Measurements from ENCODE around the gene HBEGF.

Gene HBEGF

GRCh38 chr5:140372971-140373487 is 26.6 kb upstream of the HBEGF start:
- Histone ChIP-seq H3K4me2 (peak overlapping the region in 3 of 11 experiments; percentile 33 to 58 (median 35); a peak in 6 of 22 replicates), H3K36me3 (no peaks in the 10 kb centered on the region), H3K9ac (peak overlapping the region in 2 of 11 experiments; percentile 1 to 37; a peak in 1 of 22 replicates), H3K9me3 (replicated peaks in 1 of 11) (no peaks in the 10 kb centered on the region), H3K4me1 (peaks cover 0 to 9% (median 6%) of the 10 kb centered on the region in 10 experiments; a peak in 9 of 20 replicates), H3K27me3 (no peaks in the 10 kb centered on the region), H3K4me3 (no peak overlapping the region), H4K20me1 (no peaks in the 10 kb centered on the region), H3K27ac (peak overlapping the region in 1 of 11 experiments; percentile 33; a peak in 2 of 22 replicates)
- TF ChIP-seq Cebpa-rat (IDR thresholded peaks at IDR 0.05): no peak

- Histone ChIP-seq H3K9me3 (replicated peaks in 1 of 11) (no peaks in the 10 kb centered on the region), H3K36me3 (no peaks in the 10 kb centered on the region), H4K20me1 (no peaks in the 10 kb centered on the region), H3K27me3 (no peaks in the 10 kb centered on the region), H3K4me2 (no peak overlapping the region), H3K4me3 (no peak overlapping the region), H3K27ac (no peak overlapping the region), H3K4me1 (peaks cover 0 to 9% (median 6%) of the 10 kb centered on the region in 10 experiments; a peak in 9 of 20 replicates), H3K9ac (no peak overlapping the region)
- no peak for TF ChIP-seq Cebpa-rat (IDR thresholded peaks at IDR 0.05)
Observed at GRCh38 chr5:140371356-140372151, 25.2 kb upstream of the HBEGF start.

- no peak overlapping the region for H3K27ac ChIP-seq
- no peaks in the 10 kb centered on the region for H3K9me3 ChIP-seq (replicated peaks in 1 of 11)
- H3K36me3 ChIP-seq: no peaks in the 10 kb centered on the region
- no peak overlapping the region for H3K9ac ChIP-seq
- no peak overlapping the region for H3K4me2 ChIP-seq
- no peak overlapping the region for H3K4me3 ChIP-seq
- H3K4me1 ChIP-seq: peaks cover under 1 to 25% (median 18%) of the 10 kb centered on the region in 10 experiments; a peak in 13 of 20 replicates
- no peaks in the 10 kb centered on the region for H3K27me3 ChIP-seq
- H4K20me1 ChIP-seq: no peaks in the 10 kb centered on the region; a peak in 1 of 22 replicates
- TF ChIP-seq Cebpa-rat (IDR thresholded peaks at IDR 0.05): no peak
Observed at GRCh38 chr5:140367256-140368013, 21.0 kb upstream of the HBEGF start.

DNA sequence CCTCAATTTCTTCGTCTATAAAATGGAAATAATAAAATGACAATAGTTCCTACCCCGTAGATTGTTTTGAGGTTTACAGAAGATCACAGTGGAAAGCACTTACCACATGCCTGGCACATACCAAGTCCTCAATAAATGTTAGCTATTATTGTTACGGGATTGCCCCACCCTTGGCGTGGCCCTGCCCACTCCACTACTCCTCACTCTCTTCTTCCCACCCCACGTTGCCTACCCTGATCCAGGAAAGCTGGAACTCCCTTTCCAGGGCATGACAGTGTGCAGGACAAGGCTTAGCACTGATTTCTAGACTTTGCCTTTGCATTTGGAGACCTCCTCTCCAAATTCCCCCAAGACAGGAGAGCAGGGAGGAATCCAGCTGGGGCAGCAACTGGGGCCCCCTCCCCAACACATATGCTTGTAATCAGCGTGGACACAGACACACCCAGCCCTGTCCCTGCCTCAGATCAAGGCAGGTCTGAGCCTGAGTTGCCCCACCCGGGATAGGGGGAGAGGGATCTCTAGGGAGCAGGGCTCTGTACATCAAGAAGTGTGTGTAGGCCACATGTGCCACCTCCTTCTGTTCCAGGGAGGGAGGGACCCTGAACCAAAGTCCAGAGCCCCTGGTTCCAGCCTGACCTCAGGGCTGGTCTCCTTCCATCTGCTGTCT is 20.3 kb upstream of the HBEGF start:
- H3K9ac ChIP-seq: no peak overlapping the region
- no peak for TF ChIP-seq Cebpa-rat (IDR thresholded peaks at IDR 0.05)
- H3K4me2 ChIP-seq: no peak overlapping the region
- H3K27ac ChIP-seq: no peak overlapping the region
- H4K20me1 ChIP-seq: no peaks in the 10 kb centered on the region; a peak in 1 of 22 replicates
- H3K27me3 ChIP-seq: no peaks in the 10 kb centered on the region
- peaks cover 0 to 25% (median 18%) of the 10 kb centered on the region in 10 experiments; a peak in 13 of 20 replicates for H3K4me1 ChIP-seq
- H3K9me3 ChIP-seq (replicated peaks in 1 of 11): no peaks in the 10 kb centered on the region
- no peak overlapping the region for H3K4me3 ChIP-seq
- no peaks in the 10 kb centered on the region for H3K36me3 ChIP-seq

DNA sequence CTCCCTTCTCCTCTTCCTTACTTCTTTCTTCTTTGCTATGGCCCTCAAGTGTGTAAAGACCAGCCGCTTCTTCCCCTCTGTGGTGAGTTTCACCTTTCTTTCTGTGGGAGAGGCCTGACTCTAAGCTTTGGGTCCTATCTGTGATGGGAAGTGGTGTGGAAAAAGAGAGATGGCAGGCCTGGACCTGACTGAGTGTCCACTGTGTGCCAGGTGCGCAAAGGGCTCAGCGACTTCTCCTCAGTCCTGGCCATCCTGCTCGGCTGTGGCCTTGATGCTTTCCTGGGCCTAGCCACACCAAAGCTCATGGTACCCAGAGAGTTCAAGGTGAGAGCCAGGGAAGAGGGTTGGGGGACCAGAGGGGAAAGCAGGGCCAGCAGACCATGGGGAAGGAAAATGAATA is 19.5 kb upstream of the HBEGF start:
- Histone ChIP-seq H3K36me3 (no peaks in the 10 kb centered on the region), H3K9me3 (replicated peaks in 1 of 11) (no peaks in the 10 kb centered on the region), H4K20me1 (no peaks in the 10 kb centered on the region; a peak in 1 of 22 replicates), H3K27me3 (no peaks in the 10 kb centered on the region), H3K4me3 (no peak overlapping the region), H3K4me1 (peaks cover 0 to 25% (median 18%) of the 10 kb centered on the region in 10 experiments; a peak in 13 of 20 replicates), H3K27ac (no peak overlapping the region), H3K4me2 (no peak overlapping the region), H3K9ac (no peak overlapping the region)
- TF ChIP-seq Cebpa-rat (IDR thresholded peaks at IDR 0.05): no peak

DNA sequence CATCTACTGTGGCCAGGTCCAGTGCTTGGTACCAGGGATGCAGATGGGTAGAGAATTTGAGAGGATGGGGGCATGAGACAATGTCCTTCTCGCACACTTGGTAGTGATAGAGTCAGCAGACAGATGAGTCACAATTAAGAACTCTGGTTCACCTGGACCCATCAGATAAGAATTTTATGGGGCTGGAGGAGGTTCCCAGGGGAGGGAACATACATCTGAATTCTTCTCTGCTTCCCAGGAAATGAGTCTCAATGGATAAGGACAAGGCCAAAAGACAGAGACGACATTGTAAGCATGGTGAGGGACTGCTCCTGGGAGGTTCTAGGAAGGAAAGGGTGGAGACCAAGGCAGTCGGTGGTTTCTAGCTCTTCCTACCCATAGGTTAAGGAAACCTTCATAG is 18.9 kb upstream of the HBEGF start:
- H3K4me3 ChIP-seq: no peak overlapping the region
- no peak for TF ChIP-seq Cebpa-rat (IDR thresholded peaks at IDR 0.05)
- no peaks in the 10 kb centered on the region for H3K27me3 ChIP-seq
- H3K9me3 ChIP-seq (replicated peaks in 1 of 11): no peaks in the 10 kb centered on the region
- H3K9ac ChIP-seq: no peak overlapping the region
- no peak overlapping the region for H3K27ac ChIP-seq
- H3K36me3 ChIP-seq: no peaks in the 10 kb centered on the region
- peaks cover 0 to 25% (median 18%) of the 10 kb centered on the region in 10 experiments; a peak in 13 of 20 replicates for H3K4me1 ChIP-seq
- peak overlapping the region in 7 of 11 experiments; percentile 9 to 62 (median 51); a peak in 7 of 22 replicates for H3K4me2 ChIP-seq
- no peaks in the 10 kb centered on the region; a peak in 1 of 22 replicates for H4K20me1 ChIP-seq

- no peak for TF ChIP-seq Cebpa-rat (IDR thresholded peaks at IDR 0.05)
- no peaks in the 10 kb centered on the region for H3K9me3 ChIP-seq (replicated peaks in 1 of 11)
- no peaks in the 10 kb centered on the region for H3K36me3 ChIP-seq
- H3K27me3 ChIP-seq: no peaks in the 10 kb centered on the region
- H4K20me1 ChIP-seq: no peaks in the 10 kb centered on the region; a peak in 1 of 22 replicates
- no peak overlapping the region for H3K4me3 ChIP-seq
- peak overlapping the region in 8 of 11 experiments; percentile 9 to 62 (median 48); a peak in 12 of 22 replicates for H3K4me2 ChIP-seq
- H3K9ac ChIP-seq: no peak overlapping the region
- H3K4me1 ChIP-seq: peaks cover 0 to 25% (median 18%) of the 10 kb centered on the region in 10 experiments; a peak in 13 of 20 replicates
- no peak overlapping the region for H3K27ac ChIP-seq
Observed at GRCh38 chr5:140364472-140364765, 18.0 kb upstream of the HBEGF start.

DNA sequence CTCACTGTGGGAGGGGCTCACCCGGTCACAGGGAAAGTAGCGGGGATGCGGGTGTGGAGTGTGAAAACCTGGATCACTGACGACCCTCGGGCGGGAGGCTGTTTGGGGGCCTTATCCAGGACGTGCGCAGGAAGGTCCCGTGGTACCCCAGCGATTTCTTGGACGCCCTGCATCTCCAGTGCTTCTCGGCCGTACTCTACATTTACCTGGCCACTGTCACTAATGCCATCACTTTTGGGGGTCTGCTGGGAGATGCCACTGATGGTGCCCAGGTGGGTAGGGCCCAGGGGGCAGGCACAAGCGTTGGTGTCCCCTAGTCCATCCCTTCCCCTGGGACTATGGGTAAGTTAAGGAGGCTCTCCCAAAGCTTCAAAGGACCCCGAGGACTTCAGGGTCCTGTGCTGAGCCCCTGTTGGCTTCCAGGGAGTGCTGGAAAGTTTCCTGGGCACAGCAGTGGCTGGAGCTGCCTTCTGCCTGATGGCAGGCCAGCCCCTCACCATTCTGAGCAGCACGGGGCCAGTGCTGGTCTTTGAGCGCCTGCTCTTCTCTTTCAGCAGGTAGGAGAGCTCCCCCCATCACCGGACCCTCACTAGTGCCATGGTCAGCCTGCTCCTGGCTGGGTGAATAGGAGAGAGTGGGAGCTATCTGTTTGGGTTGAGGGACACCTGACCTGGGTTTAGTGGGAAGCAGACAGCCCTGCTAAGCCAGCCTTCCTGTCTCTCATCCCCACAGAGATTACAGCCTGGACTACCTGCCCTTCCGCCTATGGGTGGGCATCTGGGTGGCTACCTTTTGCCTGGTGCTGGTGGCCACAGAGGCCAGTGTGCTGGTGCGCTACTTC is 17.4 kb upstream of the HBEGF start:
- Histone ChIP-seq H3K9ac (no peak overlapping the region), H3K4me3 (no peak overlapping the region; a peak in 1 of 20 replicates), H3K4me1 (peaks cover 0 to 25% (median 18%) of the 10 kb centered on the region in 10 experiments; a peak in 13 of 20 replicates), H4K20me1 (no peaks in the 10 kb centered on the region; a peak in 1 of 22 replicates), H3K36me3 (no peaks in the 10 kb centered on the region), H3K4me2 (peak overlapping the region; percentile 16 to 78 (median 58); a peak in 21 of 22 replicates), H3K9me3 (replicated peaks in 1 of 11) (no peaks in the 10 kb centered on the region), H3K27me3 (no peaks in the 10 kb centered on the region), H3K27ac (no peak overlapping the region)
- TF ChIP-seq Cebpa-rat (IDR thresholded peaks at IDR 0.05): no peak

Data from BLaER1 treated with 17β-estradiol and CSF1 and Interleukin-3, amounts not matched to agents 10 nM and 100 nM (cell line).